Measurements from ENCODE around the gene SYTL1. TPM values are rescaled to one million over a fixed set of nuclear protein-coding genes. Genes with fewer than 3 reads are reported as not detected.

SYTL1 gene
- total RNA-seq, 2 experiments from 2014 or later: 39.6 to 45.5 TPM

Other genes starting within 250 kb of the SYTL1 start
- 10 to 100 TPM; 19.8 to 22.4 TPM for gene SLC9A1, start 186.9 kb upstream of the SYTL1 start, total RNA-seq
- gene WDTC1, start 107.4 kb upstream of the SYTL1 start, total RNA-seq: 10 to 100 TPM; 14.1 to 15.3 TPM
- gene TMEM222, start 19.9 kb upstream of the SYTL1 start, total RNA-seq: 10 to 100 TPM; 38.3 to 41.0 TPM
- gene MAP3K6, start 24.9 kb downstream of the SYTL1 start, total RNA-seq: 1 to 10 TPM; 3.0 to 4.5 TPM
- not detected for gene FCN3, start 32.8 kb downstream of the SYTL1 start, total RNA-seq
- gene CD164L2, start 41.3 kb downstream of the SYTL1 start, total RNA-seq: not detected
- 1 to 10 TPM; 3.5 to 3.9 TPM for gene GPR3, start 50.6 kb downstream of the SYTL1 start, total RNA-seq
- 100 to 1,000 TPM; 103 TPM for gene WASF2, start 148.1 kb downstream of the SYTL1 start, total RNA-seq

Data from activated naive CD8-positive, alpha-beta T cell treated with anti-CD3 and anti-CD28 coated beads for 36 hours (primary cell).